Epithelial cell of proximal tubule (primary cell): Measurements from ENCODE around the gene FAAP20. TPM values are rescaled to one million over a fixed set of nuclear protein-coding genes. Genes with fewer than 3 reads are reported as not detected.

Experiments used
- DNase-seq: peaks from one replicate; pipeline ENCODE4 v3.0.0-alpha.2; 2011; ENCODE audit warnings: low read depth
- H3K4me3 ChIP-seq: 2 replicates; pipeline ENCODE4 v1.5.1; 2011; ENCODE audit warnings: low read depth, mild to moderate bottlenecking, low read length
- CTCF ChIP-seq: conservative IDR thresholded peaks from 2 replicates; pipeline ENCODE4 v1.5.1; 2012; ENCODE audit warnings: low read depth, mild to moderate bottlenecking, low read length
- total RNA-seq: library from RNA; depleted of rRNA; stranded (reverse); fragments of >200 nt; gene quantifications from 2 replicates; pipeline ENCODE4 v1.2.3, GENCODE V29; 2015

The FAAP20 gene
- total RNA-seq, 1 donor from 2014 or later = 40.0 TPM

DNA sequence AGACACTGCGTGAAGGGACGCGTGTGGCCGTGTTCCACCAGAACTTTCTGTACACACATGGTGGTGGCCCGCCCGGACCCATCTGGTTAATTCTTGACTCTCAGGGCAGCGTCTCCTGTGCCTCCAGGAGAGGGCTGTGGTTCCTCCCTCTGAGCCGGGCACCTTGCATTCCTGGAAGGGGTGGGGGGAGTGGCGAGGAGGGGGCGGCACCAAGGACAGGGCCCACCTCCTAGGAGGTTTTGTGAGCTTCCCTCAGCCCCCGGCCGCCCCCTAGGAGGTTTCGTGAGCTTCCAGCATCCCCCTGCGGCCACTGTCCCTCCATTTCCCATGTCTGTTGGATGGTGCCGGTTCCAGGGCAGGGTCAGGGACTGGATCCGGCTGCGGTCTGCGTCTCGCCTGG lies 28.9 kb downstream of the FAAP20 start:
- no peak for DNase-seq
- no peak for TF ChIP-seq CTCF
- no peak overlapping the region for H3K4me3 ChIP-seq

DNA sequence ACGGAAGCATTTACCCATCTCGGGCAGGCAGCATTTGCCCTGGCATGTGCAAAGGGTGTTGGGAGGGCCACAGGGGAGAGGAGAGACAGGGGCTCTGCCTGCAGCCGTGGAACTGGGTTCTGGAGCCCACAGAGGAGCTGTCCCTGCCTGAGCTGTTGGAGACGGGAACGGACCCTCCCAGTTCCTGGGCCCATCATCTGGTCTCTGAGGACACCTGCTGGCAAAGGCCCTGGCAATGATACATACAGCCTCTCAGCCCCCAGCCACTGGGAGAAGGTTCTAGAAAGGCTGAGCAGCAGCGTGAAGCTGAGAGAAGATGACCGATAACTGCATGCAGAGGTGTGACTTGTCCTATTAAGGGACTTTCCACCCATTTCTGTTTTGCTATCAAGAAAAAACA lies 31.4 kb downstream of the FAAP20 start:
- TF ChIP-seq CTCF = no peak
- H3K4me3 ChIP-seq = no peak overlapping the region

GRCh38 chr1:2160451-2161300 lies 33.9 kb downstream of the FAAP20 start:
- H3K4me3 ChIP-seq = no peak overlapping the region
- no peak for TF ChIP-seq CTCF
- DNase-seq = no peak

More for the DNA sequence above, 31.4 kb downstream of the FAAP20 start:
- DNase-seq = no peak

- TF ChIP-seq CTCF = no peak
- DNase-seq = no peak
These were observed 35.4 kb downstream of the FAAP20 start for GRCh38 chr1:2159124-2159523.

DNA sequence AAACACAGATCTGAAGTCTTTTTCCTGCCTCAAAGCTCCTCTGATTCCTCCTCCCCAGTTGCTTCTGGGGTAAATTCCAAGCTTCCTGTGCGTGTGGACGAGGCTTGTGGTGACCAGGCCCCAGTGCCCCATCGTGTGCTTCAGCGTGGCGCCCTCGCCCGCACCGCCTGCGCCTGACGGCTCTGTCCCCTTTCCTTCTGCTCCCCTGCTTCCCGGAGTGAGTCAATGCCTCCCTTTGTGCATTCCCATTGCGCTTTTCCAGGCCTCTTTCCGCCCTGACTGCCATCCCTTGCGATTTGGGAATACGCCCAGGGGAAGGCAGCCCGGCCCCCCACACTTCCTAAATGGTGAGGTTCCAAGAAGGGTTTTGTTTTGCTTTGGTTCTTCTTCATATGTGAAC lies 36.3 kb downstream of the FAAP20 start:
- no peak for DNase-seq
- no peak for TF ChIP-seq CTCF
- no peak overlapping the region for H3K4me3 ChIP-seq

More at GRCh38 chr1:2159124-2159523, 35.4 kb downstream of the FAAP20 start:
- no peak overlapping the region for H3K4me3 ChIP-seq

- TF ChIP-seq CTCF = no peak
- H3K4me3 ChIP-seq = no peak overlapping the region
- no peak for DNase-seq
These were observed 36.7 kb downstream of the FAAP20 start for GRCh38 chr1:2157856-2158255.

DNA sequence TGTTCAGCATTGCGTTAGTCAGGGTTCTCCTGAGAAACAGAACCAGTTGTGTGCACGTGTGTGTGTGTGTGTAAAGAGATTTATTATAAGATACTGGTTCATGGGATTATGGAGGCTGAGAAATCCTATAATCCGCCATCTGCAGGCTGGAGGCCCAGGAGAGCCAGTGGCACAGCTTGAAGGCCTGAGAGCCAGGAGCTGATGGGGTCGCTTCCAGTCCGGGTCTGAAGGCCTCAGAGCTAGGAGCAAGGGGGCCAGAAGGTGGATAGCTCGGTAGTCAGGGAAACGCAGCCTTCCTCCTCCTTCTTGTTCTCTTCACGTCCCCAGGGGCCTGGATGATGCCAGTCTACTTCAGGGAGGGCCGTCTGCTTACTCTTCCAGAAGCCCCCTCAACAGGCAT lies 37.7 kb downstream of the FAAP20 start:
- no peak for TF ChIP-seq CTCF
- no peak overlapping the region for H3K4me3 ChIP-seq
- no peak for DNase-seq
